ACHN (cell line): ENCODE results near the gene NSL1.
"Not testable (repeated sequence)": the region's sequence is repeated elsewhere in the genome, so short reads cannot be mapped to it uniquely, and the experiment has no call there.

Experiments
- DNase-seq: peaks from one replicate; pipeline ENCODE4 v3.0.0-alpha.2; 2015
- in situ Hi-C: cut with HindIII; loops from 2 replicates; pipeline ENCODE4 v1.10.0; 2017; ENCODE audit warnings: low sequenced_read_pairs, low pct_ligation_motif_present, low pct_unique_long_range_greater_than_20kb

The NSL1 gene

GRCh38 chr1:212791676-212792395 is at the start of gene NSL1, which contains the start of gene TATDN3:
NSL1 (minus strand) TSS chr1:212791777; CDS start chr1:212791763, 14 bp downstream.
TATDN3 (plus strand) TSS chr1:212791894; CDS start chr1:212791922, 28 bp downstream.
- in situ Hi-C loops = no loop called here

GRCh38 chr1:212838145-212838544 is 46.6 kb upstream of the NSL1 start:
- in situ Hi-C loops = no loop called here

More at GRCh38 chr1:212791676-212792395, at the start of gene NSL1, which contains the start of gene TATDN3:
- DNase-seq = peak; percentile 96

GRCh38 chr1:212833211-212834207 is 41.9 kb upstream of the NSL1 start:
- in situ Hi-C loops, DNase-seq: not testable (repeated sequence)

More at GRCh38 chr1:212838145-212838544, 46.6 kb upstream of the NSL1 start:
- no peak for DNase-seq

- no peak for DNase-seq
- in situ Hi-C loops = no loop called here
These were observed 36.8 kb upstream of the NSL1 start for GRCh38 chr1:212828395-212828794.

GRCh38 chr1:212827831-212828278 is 36.3 kb upstream of the NSL1 start:
- in situ Hi-C loops = no loop called here
- DNase-seq = no peak

GRCh38 chr1:212827171-212827776 is 35.7 kb upstream of the NSL1 start:
- no peak for DNase-seq
- in situ Hi-C loops = no loop called here

GRCh38 chr1:212825798-212826452 is 34.3 kb upstream of the NSL1 start:
- no peak for DNase-seq
- in situ Hi-C loops = no loop called here

- no peak for DNase-seq
- in situ Hi-C loops = no loop called here
These were observed 32.6 kb upstream of the NSL1 start for GRCh38 chr1:212824201-212824600.

GRCh38 chr1:212822956-212823355 is 31.4 kb upstream of the NSL1 start:
- in situ Hi-C loops = no loop called here
- no peak for DNase-seq

- DNase-seq = no peak
- in situ Hi-C loops = no loop called here
These were observed 29.4 kb upstream of the NSL1 start for GRCh38 chr1:212820969-212821368.

- DNase-seq = no peak
- in situ Hi-C loops = no loop called here
These were observed 28.1 kb upstream of the NSL1 start for GRCh38 chr1:212819726-212820125.

GRCh38 chr1:212816567-212817278 is 25.1 kb upstream of the NSL1 start:
- no peak for DNase-seq
- in situ Hi-C loops = no loop called here

- in situ Hi-C loops = no loop called here
- peak; percentile 48 for DNase-seq
These were observed 23.2 kb upstream of the NSL1 start for GRCh38 chr1:212814537-212815334.

GRCh38 chr1:212805767-212806166 is 14.2 kb upstream of the NSL1 start:
- DNase-seq = no peak
- in situ Hi-C loops = no loop called here

- in situ Hi-C loops = no loop called here
- peak; percentile 33 for DNase-seq
These were observed 6.1 kb upstream of the NSL1 start for GRCh38 chr1:212797681-212798080.

- in situ Hi-C loops = no loop called here
- DNase-seq = no peak
These were observed 3.0 kb upstream of the NSL1 start for GRCh38 chr1:212794561-212795014.

GRCh38 chr1:212792396-212792908 is 875 bp upstream of the NSL1 start:
- no peak for DNase-seq
- in situ Hi-C loops = no loop called here
